ENCODE measurements around the gene TPST2.
"Not testable (repeated sequence)": the region's sequence is repeated elsewhere in the genome, so short reads cannot be mapped to it uniquely, and the experiment has no call there.

Gene TPST2

DNA sequence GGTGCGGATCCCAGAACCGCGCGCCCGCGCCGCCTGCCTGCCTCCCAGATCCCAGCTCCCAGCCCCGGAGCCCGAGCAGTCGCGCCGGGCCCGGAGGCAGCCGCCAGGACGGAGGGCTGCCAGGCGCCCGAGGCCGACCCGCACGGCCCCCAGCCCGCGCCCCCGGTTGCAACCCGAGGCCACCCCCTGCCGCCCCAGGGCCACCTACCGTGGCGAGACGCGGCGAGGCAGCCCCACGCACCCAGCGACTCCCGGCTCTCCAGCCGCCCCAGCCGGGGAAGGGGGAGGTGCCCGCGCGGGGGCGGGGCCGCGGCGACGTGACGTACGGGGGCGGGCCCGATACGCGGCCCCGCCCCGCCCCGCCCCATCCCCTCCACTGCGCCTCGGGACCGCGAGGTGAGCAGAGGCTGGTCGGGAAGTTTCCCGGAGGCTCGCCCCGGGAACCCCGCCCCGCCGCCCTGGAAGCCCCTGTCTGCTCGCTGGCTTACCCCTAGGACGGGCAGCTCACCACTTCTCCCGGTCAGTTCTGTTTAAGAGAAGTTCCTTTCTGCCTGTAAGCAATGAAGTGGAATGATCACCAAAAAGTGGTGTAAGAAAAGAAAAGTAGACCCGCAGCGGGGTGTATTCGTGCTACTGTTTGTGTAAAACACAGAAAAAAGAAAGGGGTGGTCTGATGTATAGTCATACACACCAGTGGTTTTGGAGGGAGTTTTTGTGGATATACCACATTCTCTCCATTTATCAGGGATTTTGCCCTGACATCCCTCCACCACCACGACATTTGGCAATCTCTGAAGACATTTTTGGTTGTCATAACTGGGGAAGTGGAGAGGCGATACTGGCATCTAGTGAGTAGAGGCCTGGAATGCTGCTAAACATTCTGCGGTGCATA is at the start of gene TPST2:
Gene TPST2, minus strand, starts transcription at position 288 of the 892 bp plus-strand sequence. CDS start 48,502 bp downstream, outside the sequence.
- DNase-seq (ENCODE audit: low read depth in 2 of 2) = peak; percentile 44 to 49

DNA sequence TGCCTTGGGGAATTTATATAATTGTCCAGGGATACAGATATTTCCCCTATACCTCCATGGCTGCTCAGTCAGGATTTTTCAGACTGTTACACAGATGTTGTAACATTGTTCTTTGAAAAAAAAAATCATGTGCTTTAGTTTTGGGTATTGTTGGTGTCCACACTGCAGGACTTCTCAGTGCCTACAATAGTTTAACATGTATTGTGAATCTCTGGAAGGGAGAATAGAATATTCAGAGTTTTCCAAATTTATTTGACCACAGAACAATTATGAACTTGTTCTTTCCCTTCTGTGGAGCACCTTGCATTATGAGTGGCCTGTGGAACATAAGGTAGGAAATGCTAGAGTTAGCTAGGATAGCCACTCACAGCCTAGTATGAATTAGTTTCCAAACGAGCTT is 46.4 kb upstream of the TPST2 start:
- DNase-seq (ENCODE audit: low read depth in 2 of 2) = no peak

DNA sequence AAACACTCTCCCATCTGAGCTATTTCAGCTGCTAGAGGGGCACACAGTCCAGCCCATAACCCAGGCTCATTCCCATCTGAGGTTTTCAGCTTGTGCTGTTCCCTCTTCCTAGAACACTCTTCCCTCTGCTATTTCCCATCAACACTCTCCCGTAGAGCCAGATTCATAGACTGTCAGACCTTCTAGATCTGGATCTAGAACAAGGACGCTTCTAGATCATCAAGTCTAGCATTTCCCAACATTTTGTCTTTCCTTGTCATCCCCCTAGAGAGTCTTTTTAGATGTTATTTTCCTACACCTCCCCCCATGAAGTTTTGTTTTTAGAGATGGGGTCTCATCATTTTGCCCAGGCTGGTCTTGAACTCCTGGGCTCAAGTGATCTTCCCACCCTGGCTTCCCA is 45.2 kb upstream of the TPST2 start:
- no peak for DNase-seq (ENCODE audit: low read depth in 2 of 2)

DNA sequence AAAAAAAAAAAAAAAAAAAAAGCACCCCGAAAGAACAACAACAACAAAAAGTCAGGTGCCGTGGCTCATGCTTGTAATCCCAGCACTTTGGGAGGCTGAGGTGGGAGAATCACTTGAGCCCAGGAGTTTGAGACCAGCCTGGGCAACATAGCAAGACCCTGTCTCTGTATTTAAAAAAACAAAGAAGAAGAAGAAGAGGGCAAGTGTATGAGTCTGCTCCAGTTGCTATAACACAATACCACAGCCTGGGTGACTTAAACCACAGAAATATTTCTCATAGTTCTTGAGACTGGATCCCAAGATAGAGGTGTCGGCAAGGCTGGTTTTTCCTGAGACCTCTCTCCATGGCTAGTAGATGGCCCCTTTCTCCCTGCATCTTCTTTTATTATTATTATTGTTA is 44.3 kb upstream of the TPST2 start:
- no peak for DNase-seq (ENCODE audit: low read depth in 2 of 2)

DNA sequence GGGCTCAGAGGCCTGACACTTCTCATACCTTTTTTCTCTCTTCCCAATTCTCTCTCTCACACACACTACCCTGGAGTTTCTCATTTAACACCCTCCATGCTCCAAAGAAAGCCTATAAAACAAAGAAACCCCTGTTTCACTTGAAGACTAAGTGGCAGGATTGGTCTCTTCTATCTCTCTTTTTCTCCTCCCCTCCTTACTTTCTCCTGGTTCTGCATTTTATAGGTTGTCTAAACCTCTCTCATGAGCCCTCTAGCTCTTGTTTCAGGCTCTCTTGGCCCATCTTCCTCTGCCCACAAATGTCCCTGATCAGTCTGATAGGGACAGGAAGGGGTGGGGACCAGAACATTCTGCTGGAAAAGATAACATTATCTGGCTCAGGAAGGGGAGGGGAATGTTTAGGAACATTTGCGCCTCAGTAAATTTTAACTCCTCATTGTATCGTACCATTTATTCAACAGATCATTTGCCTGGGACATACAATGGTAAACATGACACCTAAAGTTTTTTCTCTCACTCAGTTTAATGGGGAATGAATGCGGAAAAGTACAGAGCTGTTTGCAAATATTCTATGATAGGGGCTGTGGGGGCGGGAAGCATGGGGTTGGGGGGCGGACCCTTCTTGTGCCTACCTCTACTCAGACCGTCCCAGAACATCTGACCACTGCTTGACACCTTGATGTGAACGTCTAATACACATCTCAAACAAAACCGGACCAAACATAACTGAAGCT is 42.7 kb upstream of the TPST2 start:
- no peak for DNase-seq (ENCODE audit: low read depth in 2 of 2)

DNA sequence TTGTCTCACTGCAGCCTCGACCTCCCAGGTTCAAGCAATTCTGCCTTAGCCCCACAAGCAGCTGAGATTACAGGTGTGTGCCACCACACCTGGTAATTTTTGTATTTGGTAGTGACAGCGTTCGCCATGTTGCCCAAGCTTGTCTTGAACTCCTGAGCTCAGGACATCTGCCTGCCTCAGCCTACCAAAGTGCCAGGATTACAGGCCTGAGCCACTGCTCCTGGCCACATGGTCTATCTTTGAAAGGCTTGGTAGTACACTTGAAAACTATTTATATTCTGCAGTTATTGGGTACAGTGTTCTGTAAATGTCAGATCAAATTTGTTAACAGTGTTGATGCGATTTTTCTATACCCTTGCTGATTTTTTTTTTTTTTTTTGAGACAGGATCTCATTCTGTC is 41.4 kb upstream of the TPST2 start:
- DNase-seq (ENCODE audit: low read depth in 2 of 2) = no peak

DNA sequence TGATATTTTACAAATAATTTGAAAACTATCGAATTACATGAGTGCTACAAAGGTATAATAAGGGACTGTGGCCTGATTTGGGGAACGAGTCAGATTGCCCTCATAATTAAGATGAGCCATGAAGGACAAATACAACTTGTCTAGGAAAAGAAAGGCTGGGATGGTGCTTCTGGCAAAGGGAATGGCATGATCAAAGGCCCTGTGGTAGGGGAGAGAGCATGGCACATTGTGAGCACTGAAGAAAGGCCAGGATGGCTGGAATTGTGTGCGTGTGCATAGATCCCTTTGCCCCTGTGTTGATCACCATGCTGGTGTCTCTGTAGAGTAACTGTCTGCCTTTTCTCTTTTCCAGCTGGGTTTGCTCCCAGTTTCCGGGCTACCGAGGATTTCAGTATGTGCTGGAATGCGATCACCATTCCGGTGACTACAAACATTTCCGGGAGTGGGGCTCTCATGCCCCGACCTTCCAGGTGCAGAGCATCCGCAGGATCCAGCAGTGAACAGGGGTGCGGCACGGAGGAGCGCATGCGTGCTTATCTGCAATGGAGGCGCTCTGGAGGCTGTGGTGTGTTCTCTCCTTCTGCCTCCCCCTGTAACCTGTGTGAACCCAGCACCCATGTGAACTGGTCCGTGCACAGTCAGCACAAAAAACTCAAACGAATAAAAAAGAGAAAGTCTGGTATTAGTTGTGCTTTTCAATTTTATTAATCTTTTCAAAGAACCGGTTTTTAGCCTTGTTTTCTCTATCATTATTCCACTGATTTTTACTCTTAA is 40.2 kb upstream of the TPST2 start:
- no peak for DNase-seq (ENCODE audit: low read depth in 2 of 2)

DNA sequence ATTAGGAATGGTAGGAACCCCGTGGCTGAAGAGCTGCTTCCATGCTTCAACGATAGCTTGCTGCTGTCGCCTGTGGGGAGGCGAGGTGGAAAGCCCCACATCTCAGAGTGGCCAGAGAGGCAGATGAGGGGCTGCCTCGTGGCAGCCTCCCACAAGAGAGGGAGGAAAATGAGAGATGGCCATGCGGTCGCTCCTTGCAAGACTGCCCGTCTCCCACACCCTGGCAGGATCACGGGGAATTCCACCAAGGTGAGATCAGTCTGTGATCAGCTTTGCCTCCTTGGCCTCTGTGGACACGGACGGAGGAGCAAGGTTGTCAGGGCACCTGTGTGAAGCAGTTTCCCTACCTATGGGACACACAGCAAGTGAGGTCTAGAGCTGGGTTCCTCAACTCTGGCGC is 34.9 kb upstream of the TPST2 start:
- DNase-seq (ENCODE audit: low read depth in 2 of 2) = no peak

DNA sequence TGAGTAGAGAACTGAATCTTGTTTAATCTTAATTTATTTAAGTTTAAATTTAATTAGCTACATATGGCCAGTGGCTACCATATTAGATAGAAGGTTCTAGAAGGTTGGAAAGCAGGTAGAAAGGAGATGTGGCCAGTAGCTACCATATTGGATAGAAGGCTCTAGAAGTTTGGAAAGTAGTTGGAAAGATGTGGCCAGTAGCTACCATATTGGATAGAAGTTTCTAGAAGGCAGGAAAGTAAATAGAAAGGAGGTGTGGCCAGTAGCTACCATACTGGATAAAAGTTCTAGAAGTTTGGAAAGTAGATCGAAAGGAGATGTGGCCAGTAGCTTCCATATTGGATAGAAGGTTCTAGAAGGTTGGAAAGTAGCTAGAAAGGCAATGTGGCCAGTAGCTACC is 34.1 kb upstream of the TPST2 start:
- no peak for DNase-seq (ENCODE audit: low read depth in 2 of 2)

DNA sequence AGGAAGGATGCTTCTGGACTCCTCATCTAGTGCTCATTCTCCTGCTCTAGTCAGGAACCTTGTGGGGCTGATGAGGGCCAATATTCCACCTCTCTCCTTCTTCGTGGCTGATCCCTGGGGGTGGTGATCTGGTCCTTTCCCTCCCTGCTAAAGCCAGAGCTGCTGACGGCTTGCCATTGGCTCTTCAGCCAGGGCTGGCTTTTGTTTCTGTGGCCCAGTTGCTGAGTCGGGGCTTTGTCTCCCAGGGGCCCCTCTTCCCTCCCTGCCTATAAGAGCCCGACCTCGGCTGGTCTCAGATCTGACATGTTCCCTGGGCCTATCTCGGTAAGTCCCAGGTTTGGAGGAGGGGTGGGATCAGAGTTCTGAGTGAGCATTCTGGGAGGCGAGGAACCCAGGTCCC is 31.7 kb upstream of the TPST2 start, which contains the start of gene CRYBA4:
Gene CRYBA4, plus strand, starts transcription at position 301 of the 400 bp plus-strand sequence. CDS start 634 bp downstream, outside the sequence.
- DNase-seq (ENCODE audit: low read depth in 2 of 2) = no peak

DNA sequence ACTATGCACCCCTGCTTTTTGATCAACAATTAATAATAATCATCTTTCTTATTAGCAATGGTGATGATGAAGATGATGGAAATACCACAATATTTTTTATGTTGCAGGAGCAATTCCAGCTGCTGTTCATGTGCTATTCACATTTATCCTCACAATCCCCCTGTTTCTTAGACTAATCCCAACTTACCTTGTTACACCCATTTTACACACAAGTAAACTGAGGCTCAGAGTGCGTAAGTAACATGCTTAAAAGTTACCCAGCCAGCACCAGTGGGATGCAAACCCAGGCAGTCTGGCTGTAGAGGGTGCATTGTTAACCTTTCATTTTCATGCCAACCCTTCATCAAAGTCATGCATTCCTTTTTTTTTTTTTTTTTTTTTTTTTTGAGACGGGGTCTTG is 30.3 kb upstream of the TPST2 start:
- no peak for DNase-seq (ENCODE audit: low read depth in 2 of 2)

DNA sequence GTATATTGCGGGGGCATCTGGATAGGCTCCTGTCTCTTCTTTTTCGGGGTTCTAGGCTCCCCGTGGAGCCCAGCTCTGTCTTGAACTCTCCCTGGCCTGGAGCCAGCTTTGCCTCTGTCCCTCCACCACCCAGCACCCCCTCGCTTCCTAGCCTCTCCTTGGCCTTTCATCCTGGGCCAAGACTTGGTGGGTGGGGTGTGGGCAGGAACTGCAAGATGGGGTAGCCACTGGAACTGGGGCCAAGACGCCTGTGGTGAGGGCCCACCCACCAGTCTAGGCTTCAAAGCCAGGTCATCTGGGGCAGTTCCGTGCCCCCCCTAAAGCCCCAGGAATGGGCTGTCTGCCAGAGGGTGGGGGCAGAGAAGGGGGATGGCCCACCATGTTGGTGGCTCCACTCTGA is 29.6 kb upstream of the TPST2 start:
- DNase-seq (ENCODE audit: low read depth in 2 of 2) = no peak

DNA sequence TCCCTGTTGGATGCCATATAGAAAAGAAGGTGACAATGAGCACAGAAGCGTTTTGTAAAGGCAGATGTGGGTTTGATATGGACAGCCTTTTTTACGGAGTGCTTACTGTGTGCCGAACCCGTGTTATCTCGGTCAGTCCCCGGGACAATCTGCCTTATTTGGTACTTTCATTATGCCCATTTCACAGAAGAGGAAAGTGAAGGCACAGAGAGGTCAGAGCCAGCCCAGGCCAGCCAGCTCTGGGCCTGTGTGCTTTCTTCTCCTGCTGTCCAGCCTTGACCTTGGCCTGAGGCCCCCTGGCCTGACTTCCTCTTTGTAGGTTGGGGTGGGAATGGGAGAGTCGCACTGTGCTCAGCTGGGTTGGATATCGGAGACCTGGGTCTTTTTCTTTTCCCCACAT is 28.5 kb upstream of the TPST2 start:
- no peak for DNase-seq (ENCODE audit: low read depth in 2 of 2)

DNA sequence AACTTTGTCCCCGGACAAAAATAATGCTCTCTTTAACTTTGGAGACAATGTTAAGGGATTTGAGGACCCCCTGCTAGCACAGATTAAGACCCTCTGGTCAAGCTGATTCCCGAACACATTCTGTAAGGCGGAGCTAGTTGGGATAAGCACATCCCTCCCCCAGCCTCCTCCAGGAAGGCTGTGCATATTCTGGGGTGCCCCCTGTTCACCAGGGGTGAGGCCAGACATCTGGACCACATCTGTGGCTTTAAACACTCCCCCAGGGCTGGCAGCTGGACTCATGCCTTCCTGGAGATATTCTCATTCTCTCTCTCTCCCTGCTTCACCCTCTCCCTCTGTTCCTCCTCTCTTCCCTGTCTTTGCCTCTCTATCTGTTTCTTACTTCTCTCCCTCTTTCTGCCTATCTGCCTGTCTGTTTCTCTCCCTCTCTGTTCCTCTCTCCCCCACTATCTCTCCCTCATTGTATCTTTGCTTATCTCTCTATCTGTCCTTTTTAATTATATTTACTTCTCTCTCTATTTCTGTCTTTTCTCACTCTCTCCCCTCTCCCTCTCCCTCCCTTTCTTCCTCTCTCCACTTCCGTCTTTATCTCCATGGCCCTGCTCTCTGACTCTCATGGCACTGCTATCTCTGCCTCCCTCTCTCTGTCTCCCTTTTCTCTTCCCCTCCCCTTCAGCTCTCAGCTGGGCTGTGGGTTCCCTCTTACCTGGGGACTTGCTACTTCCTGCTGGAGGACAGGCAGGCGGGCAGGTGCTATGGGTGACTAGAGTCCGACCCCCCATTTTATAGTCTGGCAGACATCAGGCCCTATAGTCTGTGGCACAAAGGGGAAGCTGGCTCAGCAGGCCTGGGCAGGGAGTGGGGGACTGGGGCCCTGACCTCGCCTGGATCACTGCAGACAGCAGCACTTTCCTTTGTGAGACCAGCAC is 27.6 kb upstream of the TPST2 start, which contains the start of gene CRYBB1:
Gene CRYBB1, minus strand, starts transcription at position 757 of the 929 bp plus-strand sequence. CDS start 1,708 bp downstream, outside the sequence.
- no peak for DNase-seq (ENCODE audit: low read depth in 2 of 2)

DNA sequence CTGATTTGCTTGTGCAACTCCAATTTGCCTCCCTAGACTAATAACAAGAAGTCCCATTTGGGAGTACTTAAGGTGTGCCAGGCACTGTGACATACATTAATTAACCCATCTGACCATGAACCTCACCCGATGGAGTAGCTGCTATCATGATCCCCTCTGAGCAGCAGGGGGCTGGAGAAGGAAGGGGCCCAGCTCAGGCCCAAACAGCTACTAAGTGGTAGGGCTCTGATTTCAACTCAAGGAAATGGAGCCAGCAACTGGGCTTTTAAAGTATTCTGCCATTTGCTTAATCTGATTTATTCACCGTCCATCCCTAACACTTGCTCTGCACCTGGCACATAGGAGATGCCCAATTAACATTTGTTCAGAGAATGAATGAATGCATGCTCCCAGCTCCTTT is 26.7 kb upstream of the TPST2 start:
- DNase-seq (ENCODE audit: low read depth in 2 of 2) = no peak

DNA sequence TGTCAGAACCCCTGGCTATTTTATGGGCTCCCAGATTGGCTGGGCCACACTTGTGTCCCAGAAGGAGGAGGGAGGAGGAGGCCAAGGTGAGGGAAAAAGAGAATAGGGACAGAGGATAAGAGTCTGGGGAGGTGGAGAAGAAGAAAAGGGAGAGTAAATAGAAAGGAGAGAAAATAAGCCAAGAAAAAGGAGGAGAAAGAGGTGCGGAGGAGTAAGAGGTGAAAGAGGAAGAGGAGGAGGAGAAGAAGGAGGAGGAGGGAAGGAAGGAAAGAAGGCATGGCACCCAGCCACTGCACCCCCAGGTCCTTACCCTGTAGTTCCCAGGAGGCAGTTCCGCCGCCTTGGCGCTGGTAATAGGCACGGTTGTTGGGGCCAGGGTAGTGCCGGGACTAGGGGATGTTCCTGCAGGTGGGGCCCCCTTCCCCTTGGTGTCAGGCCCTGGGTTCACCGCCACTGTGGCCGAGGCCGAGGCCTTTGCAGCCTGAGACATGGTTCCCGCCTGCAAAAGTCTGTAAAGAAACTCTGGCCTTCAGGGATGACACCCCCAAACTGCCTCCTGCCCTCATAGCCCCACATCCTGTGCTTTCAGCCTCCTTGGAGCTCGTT is 26.0 kb upstream of the TPST2 start:
- no peak for DNase-seq (ENCODE audit: low read depth in 2 of 2)

DNA sequence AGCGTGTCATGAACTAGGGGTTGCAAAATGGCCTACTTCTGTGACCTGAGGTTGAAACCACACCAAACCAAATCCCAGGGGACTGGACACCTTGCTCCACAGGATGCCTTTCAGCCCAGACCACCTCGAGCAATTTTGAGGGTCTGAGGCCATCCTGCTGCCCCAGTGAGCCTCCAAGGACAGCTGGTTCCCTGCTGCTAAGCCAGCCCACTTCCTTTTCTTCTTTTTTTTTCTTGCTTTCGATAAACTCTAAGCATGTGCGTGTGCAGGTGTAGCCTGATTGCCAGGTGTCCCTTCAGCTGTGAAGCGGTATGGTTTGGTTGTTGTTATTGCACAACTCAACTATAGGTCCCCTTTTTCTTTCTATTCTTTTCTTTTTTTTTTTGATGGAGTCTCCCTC is 25.2 kb upstream of the TPST2 start:
- no peak for DNase-seq (ENCODE audit: low read depth in 2 of 2)

DNA sequence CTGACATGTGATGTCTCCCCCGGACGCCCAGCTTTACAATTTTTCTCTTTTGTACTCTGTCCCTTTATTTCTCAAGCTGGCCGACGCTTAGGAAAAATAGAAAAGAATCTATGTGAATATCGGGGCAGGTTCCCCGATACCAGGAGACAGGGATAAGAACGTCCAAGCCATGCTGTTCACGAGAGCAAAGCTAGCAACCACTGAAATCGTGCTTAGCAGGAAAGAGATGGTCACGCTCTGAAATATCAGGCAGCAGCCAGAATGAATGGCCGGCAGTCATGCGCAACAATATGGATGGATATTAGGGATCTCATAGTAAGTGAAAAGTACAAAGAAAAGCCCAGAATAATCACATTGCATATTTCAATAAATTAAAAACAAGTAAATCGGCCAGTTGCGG is 24.4 kb upstream of the TPST2 start:
- DNase-seq (ENCODE audit: low read depth in 2 of 2) = no peak

DNA sequence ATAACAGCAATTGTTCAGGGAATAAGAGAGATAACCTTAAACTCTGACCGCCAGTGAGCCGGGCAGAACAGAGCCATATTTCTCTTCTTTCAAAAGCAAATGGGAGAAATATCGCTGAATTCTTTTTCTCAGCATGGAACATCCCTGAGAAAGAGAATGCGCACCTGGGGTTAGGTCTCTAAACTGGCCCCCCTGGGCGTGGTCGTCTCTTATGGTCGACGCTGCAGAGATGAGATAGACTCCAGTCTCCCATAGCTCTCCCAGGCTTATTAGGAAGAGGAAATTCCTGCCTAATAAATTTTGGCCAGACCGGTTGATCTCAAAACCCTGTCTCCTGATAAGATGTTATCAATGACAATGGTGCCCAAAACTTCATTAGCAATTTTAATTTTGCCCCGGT is 23.8 kb upstream of the TPST2 start:
- DNase-seq (ENCODE audit: low read depth in 2 of 2) = not testable (repeated sequence)

DNA sequence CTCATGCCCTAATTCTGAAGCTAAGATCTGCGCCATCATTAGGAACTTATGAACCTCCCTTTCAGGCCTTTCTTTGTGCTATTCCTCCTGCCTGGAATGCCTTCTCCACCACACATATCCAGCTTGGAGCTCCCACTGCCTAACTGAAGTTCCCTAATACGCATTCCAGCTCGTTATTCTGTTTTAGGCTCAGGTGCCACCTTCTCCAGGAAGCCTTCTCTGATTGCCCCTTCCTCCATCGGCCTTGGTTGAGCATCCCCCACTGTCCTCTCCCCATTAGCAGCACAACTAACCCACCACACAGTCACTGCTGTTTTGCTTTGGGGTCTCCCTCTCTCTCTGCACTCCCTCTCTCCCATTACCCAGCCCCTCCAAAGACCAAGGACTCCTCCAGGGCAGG is 22.7 kb upstream of the TPST2 start:
- no peak for DNase-seq (ENCODE audit: low read depth in 2 of 2)

DNA sequence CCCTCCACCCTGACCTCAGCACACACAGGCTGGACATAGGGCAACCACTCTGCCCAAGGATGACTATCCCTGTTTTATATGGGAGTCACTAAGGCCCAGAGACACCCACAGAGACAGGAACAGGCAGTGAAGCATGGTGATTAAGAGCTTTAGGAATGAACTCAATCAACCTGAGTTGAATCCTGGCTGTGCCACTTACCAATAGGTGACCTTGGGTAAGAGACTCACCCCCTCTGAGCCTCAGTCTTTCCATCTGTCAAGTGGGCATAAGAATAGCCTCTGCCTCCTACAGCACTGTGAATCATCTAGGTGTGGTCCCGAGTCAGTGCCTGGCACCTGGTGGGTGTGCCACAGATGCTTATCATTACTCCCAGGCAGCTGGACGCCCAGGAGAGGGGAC is 21.1 kb upstream of the TPST2 start:
- no peak for DNase-seq (ENCODE audit: low read depth in 2 of 2)

Measured in fibroblast of skin of left quadriceps (primary cell).